Smooth muscle cell (in vitro differentiated cells): ENCODE data around the gene PIP5K1C. TPM values are rescaled to one million over a fixed set of nuclear protein-coding genes. Genes with fewer than 3 reads are reported as not detected.
A peak's percentile ranks its signal among the peaks of the same experiment; 100 is the strongest.

ENCODE experiments used
- DNase-seq: peaks from one replicate; lab custom pipeline; 2025; ENCODE audit not compliant: unreplicated experiment; lab: John Stamatoyannopoulos, UW
- H2AFZ ChIP-seq: fragments of 200-600 bp; sonication (generic); 2 replicates; pipeline ENCODE4 v1.6.0; 2016; ENCODE audit warnings: antibody characterized with exemption, low read depth, mild to moderate bottlenecking
- H3F3A ChIP-seq: fragments of 200-600 bp; sonication (generic); 2 replicates; pipeline ENCODE4 v1.6.0; 2017; ENCODE audit warnings: antibody characterized with exemption, low read depth
- H3K27ac ChIP-seq: fragments of 200-600 bp; sonication (generic); 2 replicates; pipeline ENCODE4 v1.5.1; 2016; ENCODE audit warnings: low read depth, mild to moderate bottlenecking
- H3K27me3 ChIP-seq: fragments of 200-600 bp; sonication (generic); 2 replicates; pipeline ENCODE4 v1.6.1; 2016; ENCODE audit warnings: low read depth, mild to moderate bottlenecking
- H3K36me3 ChIP-seq: fragments of 200-600 bp; sonication (generic); 2 replicates; pipeline ENCODE4 v1.5.1; 2016; ENCODE audit warnings: low read depth
- H3K4me1 ChIP-seq: fragments of 200-600 bp; sonication (generic); 2 replicates; pipeline ENCODE4 v1.5.1; 2016; ENCODE audit warnings: low read depth
- H3K4me2 ChIP-seq: fragments of 200-600 bp; sonication (generic); 2 replicates; pipeline ENCODE4 v1.6.0; 2016; ENCODE audit warnings: mild to moderate bottlenecking
- H3K4me3 ChIP-seq: fragments of 200-600 bp; sonication (generic); 2 replicates; pipeline ENCODE4 v1.5.1; 2016; ENCODE audit warnings: mild to moderate bottlenecking
- H3K79me2 ChIP-seq: fragments of 200-600 bp; sonication (generic); 2 replicates; pipeline ENCODE4 v1.6.0; 2016; ENCODE audit warnings: low read depth, mild to moderate bottlenecking
- H3K9ac ChIP-seq: fragments of 200-600 bp; sonication (generic); 2 replicates; pipeline ENCODE4 v1.6.0; 2016; ENCODE audit warnings: low read depth
- H3K9me3 ChIP-seq: fragments of 200-600 bp; sonication (generic); replicated peaks from 2 replicates; pipeline ENCODE4 v1.5.1; 2016; ENCODE audit warnings: low read depth
- H4K20me1 ChIP-seq: fragments of 200-600 bp; sonication (generic); 2 replicates; pipeline ENCODE4 v1.6.0; 2016; ENCODE audit warnings: low read depth
- WGBS: methylation state at CpG from one replicate; pipeline ENCODE4 v1.1.7; 2016; ENCODE audit warnings: low lambda C conversion rate; 5-methylcytosine and 5-hydroxymethylcytosine counted together
- polyA plus RNA-seq: library from polyadenylated mRNA; unstranded; fragments of >200 nt; fragmentation: Nextera tagmentation; extraction: Ambion mirVana; gene quantifications from 2 replicates; pipeline ENCODE4 v1.2.1, GENCODE V29; 2016
- total RNA-seq: library from RNA; depleted of rRNA; stranded (reverse); fragments of >200 nt; gene quantifications from 2 replicates; pipeline ENCODE4 v1.2.3, GENCODE V29; 2014
- TF ChIP-seq, protein P1 (sequence below): fragments of 200-600 bp; sonication (generic); IDR thresholded peaks from 2 replicates; pipeline ENCODE4 v1.5.1; 2017; ENCODE audit warnings: borderline replicate concordance, mild to moderate bottlenecking, antibody characterized with exemption; ENCODE audit not compliant: insufficient read depth, poor library complexity, severe bottlenecking

Gene PIP5K1C
- total and polyA plus RNA-seq, 2 experiments from 2014 or later = 13.2 to 27.2 TPM

DNA sequence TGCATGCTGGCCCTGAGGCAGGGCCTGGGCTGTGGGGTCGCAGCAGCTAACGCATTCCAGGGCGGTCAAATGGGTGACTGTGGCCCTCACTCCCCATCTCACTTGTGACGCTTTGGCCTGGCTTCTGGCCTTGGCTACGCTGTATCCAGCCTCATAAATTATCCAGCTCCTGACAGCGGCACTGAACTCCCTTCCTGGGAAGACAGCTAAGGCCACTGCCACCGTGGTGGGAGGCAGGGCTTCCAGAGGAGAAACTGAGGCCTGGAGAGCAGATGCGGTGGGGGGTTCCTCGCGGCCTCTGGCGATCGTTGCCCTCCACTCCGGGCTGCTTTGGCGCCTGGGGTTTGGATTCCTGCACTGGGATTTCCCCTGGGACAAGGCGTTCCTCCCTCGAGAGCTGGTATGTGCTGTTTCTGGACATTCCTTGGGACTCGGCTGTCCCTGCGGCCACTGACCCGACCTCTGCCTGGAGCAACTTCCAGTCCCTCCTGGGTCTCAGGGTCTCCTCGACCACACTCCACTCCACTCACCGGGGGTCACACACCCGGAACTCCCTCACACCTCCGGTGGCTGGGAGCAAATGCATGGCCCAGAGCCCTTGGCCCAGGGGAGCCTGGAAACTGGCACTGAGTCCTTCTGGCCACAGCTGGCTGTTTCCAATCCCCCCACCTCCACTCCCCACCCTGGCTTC, 97.0 kb downstream of the PIP5K1C start:
- no peaks in the 10 kb centered on the region for H3K27me3 ChIP-seq
- no peaks in the 10 kb centered on the region for H3K79me2 ChIP-seq
- H3K27ac ChIP-seq = no peak overlapping the region
- H2AFZ ChIP-seq = no peak overlapping the region
- no peaks in the 10 kb centered on the region for H3K9me3 ChIP-seq
- H3K9ac ChIP-seq = no peak overlapping the region
- TF ChIP-seq, protein P1, sequence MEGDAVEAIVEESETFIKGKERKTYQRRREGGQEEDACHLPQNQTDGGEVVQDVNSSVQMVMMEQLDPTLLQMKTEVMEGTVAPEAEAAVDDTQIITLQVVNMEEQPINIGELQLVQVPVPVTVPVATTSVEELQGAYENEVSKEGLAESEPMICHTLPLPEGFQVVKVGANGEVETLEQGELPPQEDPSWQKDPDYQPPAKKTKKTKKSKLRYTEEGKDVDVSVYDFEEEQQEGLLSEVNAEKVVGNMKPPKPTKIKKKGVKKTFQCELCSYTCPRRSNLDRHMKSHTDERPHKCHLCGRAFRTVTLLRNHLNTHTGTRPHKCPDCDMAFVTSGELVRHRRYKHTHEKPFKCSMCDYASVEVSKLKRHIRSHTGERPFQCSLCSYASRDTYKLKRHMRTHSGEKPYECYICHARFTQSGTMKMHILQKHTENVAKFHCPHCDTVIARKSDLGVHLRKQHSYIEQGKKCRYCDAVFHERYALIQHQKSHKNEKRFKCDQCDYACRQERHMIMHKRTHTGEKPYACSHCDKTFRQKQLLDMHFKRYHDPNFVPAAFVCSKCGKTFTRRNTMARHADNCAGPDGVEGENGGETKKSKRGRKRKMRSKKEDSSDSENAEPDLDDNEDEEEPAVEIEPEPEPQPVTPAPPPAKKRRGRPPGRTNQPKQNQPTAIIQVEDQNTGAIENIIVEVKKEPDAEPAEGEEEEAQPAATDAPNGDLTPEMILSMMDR = no peak
- DNase-seq = no peak
- H4K20me1 ChIP-seq = no peaks in the 10 kb centered on the region
- 66% methylated on average over 23 of the region's 23 CpGs for WGBS
- H3K36me3 ChIP-seq = no peaks in the 10 kb centered on the region
- peaks cover 8% of the 10 kb centered on the region for H3K4me1 ChIP-seq
- H3K4me3 ChIP-seq = no peak overlapping the region
- no peaks in the 10 kb centered on the region for H3F3A ChIP-seq
- no peak overlapping the region for H3K4me2 ChIP-seq

DNA sequence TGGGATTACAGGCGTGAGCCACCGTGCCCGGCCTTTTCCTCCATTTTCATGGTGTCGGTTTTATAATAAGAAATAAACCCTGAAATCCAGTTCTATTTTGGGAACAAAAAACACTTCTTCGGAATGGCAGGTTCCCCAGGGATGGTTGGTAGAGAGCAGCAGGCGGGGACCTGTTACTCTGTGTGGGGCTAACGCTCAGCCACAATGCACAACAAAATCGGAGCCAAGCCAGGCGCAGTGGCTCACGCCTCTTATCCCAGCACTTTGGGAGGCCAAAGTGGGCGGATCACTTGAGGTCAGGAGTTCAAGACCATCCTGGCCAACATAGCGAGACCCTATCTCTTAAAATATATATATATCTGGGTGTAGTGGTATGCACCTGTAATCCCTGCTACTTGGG, 99.2 kb downstream of the PIP5K1C start:
- no peaks in the 10 kb centered on the region for H4K20me1 ChIP-seq
- 96% methylated on average over 12 of the region's 12 CpGs for WGBS
- no peaks in the 10 kb centered on the region for H3F3A ChIP-seq
- no peak for DNase-seq
- no peaks in the 10 kb centered on the region for H3K9me3 ChIP-seq
- TF ChIP-seq, protein P1 = no peak
- no peak overlapping the region for H3K27ac ChIP-seq
- H3K4me1 ChIP-seq = no peaks in the 10 kb centered on the region
- no peak overlapping the region for H2AFZ ChIP-seq
- no peaks in the 10 kb centered on the region for H3K27me3 ChIP-seq
- no peak overlapping the region for H3K9ac ChIP-seq
- H3K36me3 ChIP-seq = no peaks in the 10 kb centered on the region
- H3K79me2 ChIP-seq = no peaks in the 10 kb centered on the region
- H3K4me2 ChIP-seq = no peak overlapping the region
- no peak overlapping the region for H3K4me3 ChIP-seq

DNA sequence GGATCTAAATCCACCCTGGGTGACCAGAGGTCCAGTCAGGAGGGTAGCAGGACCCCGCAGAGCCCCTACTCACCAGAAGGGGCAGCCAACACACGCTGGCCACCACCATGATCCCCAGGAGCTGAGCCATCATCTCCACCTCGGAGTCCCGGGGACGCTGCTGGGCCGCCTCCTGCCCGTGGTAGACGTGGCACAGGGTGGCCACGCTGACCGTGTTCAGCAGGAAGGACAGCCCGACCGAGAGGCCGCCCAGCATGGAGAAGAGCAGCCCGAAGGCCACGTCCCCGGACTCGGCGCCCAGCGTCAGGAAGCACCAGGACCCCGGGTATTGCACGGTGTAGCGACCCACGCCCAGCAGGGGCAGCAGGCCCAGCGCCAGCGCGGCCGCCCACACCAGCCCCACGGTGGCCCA, 100.5 kb downstream of the PIP5K1C start:
- no peaks in the 10 kb centered on the region for H3K36me3 ChIP-seq
- TF ChIP-seq, protein P1 = peak; percentile 6
- no peak overlapping the region for H3K9ac ChIP-seq
- no peaks in the 10 kb centered on the region for H3K79me2 ChIP-seq
- H3K9me3 ChIP-seq = no peaks in the 10 kb centered on the region
- H3K4me2 ChIP-seq = no peak overlapping the region
- no peaks in the 10 kb centered on the region for H3F3A ChIP-seq
- H3K27ac ChIP-seq = no peak overlapping the region
- no peaks in the 10 kb centered on the region for H4K20me1 ChIP-seq
- H2AFZ ChIP-seq = no peak overlapping the region
- no peaks in the 10 kb centered on the region for H3K27me3 ChIP-seq
- no peak for DNase-seq
- 93% methylated on average over 23 of the region's 28 CpGs for WGBS
- no peaks in the 10 kb centered on the region for H3K4me1 ChIP-seq
- H3K4me3 ChIP-seq = no peak overlapping the region

DNA sequence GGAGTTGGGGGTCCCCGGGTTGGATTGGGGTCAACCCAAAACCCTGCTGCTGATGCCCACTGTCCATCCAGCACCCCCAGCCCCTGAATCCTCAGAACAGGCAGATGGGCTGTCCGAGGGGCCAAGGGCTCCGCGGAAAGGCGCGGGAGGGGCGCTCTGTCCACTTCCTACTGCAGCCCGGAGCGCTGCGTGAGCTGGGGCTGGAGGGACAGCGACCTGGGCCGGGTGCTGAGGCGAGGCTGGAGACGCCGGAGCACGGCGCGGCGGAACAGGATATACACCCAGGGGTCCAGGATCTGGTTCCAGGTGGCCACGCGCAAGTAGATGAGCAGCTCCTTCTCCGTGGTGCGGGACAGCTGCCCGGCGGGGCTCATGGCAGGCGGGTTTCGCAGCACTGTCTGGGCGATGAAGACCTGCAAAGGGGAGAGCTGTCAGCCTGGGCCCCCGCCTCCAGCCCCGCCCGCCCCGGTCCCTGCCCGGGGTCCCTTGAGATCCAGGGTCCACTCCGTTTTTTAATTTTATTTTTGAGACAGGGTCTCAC, 104.7 kb downstream of the PIP5K1C start:
- Histone ChIP-seq H4K20me1 (no peaks in the 10 kb centered on the region), H3K36me3 (no peaks in the 10 kb centered on the region), H3K9ac (no peak overlapping the region), H3F3A (no peaks in the 10 kb centered on the region), H3K27me3 (no peaks in the 10 kb centered on the region), H3K79me2 (no peaks in the 10 kb centered on the region), H3K9me3 (no peaks in the 10 kb centered on the region), H3K4me1 (no peaks in the 10 kb centered on the region), H3K4me2 (no peak overlapping the region), H2AFZ (no peak overlapping the region), H3K4me3 (no peak overlapping the region), H3K27ac (no peak overlapping the region)
- no peak for DNase-seq
- TF ChIP-seq, protein P1 = no peak
- WGBS = 90% methylated on average over 21 of the region's 34 CpGs
